ENCODE data around the gene PHETA1. TPM values are rescaled to one million over a fixed set of nuclear protein-coding genes. Genes with fewer than 3 reads are reported as not detected.

PHETA1 gene
- polyA plus RNA-seq, 1 of the 3 experiments (the other 2 are of a cell fraction) = 7.3 TPM

DNA sequence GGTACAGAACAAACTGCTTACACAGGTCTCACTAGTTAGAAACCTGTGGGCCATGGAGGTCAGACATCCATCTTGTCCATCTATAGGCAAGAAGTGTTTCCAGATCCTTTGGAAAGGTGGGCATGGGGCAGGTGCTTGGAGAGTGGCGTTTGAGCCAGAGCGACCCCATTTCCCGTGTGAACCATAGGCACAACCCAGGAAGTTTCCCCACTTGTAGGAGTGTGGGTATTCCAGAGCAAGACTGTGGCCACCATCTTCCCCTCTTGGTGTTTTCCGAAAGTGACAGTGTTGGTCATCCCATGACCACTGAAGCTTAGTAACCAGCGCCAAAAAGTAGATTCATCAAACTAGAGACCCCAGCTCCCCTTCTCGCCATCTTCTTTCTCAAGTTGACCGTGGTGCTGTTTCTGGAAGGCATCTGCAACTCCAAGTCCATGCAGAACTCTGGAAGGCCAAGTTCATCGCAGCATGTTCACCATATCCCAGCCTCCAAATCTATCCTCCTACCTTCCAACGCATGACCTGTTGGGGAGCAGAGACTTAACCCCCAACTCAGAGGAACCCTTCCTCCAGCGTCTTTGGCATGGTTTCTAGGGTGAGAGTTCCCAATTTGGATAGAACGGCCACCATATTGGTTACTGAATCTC lies 19.7 kb downstream of the PHETA1 start (continued):
- TF ChIP-seq YY1 (IDR thresholded peaks at IDR 0.05; ENCODE audit: low read depth) = no peak
- TF ChIP-seq, protein P1, sequence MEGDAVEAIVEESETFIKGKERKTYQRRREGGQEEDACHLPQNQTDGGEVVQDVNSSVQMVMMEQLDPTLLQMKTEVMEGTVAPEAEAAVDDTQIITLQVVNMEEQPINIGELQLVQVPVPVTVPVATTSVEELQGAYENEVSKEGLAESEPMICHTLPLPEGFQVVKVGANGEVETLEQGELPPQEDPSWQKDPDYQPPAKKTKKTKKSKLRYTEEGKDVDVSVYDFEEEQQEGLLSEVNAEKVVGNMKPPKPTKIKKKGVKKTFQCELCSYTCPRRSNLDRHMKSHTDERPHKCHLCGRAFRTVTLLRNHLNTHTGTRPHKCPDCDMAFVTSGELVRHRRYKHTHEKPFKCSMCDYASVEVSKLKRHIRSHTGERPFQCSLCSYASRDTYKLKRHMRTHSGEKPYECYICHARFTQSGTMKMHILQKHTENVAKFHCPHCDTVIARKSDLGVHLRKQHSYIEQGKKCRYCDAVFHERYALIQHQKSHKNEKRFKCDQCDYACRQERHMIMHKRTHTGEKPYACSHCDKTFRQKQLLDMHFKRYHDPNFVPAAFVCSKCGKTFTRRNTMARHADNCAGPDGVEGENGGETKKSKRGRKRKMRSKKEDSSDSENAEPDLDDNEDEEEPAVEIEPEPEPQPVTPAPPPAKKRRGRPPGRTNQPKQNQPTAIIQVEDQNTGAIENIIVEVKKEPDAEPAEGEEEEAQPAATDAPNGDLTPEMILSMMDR (IDR thresholded peaks at IDR 0.05) = no peak
- TF ChIP-seq CHD2 (IDR thresholded peaks at IDR 0.05; ENCODE audit: low read length, partially characterized antibody) = no peak
- TF ChIP-seq EZH2phosphoT487 (IDR thresholded peaks at IDR 0.05; ENCODE audit: borderline replicate concordance, low read depth) = no peak
- TF ChIP-seq FOXM1 (IDR thresholded peaks at IDR 0.05; ENCODE audit: low read depth) = no peak
- no peak for TF ChIP-seq EP300 (IDR thresholded peaks at IDR 0.05; ENCODE audit: borderline replicate concordance in 1 of 2, low read depth in 1 of 2, low read length in 1 of 2)
- TF ChIP-seq RAD21 (IDR thresholded peaks at IDR 0.05; ENCODE audit: low read length) = no peak
- TF ChIP-seq TAF1 (IDR thresholded peaks at IDR 0.05; ENCODE audit: borderline replicate concordance, low read depth, low read length) = no peak
- TF ChIP-seq POLR2AphosphoS5 (IDR thresholded peaks at IDR 0.05; ENCODE audit: low read depth, low read length) = no peak
- no peak for TF ChIP-seq TCF12 (IDR thresholded peaks at IDR 0.05)
- no peak for TF ChIP-seq NFIC (IDR thresholded peaks at IDR 0.05; ENCODE audit: borderline replicate concordance)
- TF ChIP-seq, protein P2, sequence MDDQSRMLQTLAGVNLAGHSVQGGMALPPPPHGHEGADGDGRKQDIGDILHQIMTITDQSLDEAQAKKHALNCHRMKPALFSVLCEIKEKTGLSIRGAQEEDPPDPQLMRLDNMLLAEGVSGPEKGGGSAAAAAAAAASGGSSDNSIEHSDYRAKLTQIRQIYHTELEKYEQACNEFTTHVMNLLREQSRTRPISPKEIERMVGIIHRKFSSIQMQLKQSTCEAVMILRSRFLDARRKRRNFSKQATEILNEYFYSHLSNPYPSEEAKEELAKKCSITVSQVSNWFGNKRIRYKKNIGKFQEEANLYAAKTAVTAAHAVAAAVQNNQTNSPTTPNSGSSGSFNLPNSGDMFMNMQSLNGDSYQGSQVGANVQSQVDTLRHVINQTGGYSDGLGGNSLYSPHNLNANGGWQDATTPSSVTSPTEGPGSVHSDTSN (IDR thresholded peaks at IDR 0.05) = no peak
- TF ChIP-seq JUND (IDR thresholded peaks at IDR 0.05) = no peak

DNA sequence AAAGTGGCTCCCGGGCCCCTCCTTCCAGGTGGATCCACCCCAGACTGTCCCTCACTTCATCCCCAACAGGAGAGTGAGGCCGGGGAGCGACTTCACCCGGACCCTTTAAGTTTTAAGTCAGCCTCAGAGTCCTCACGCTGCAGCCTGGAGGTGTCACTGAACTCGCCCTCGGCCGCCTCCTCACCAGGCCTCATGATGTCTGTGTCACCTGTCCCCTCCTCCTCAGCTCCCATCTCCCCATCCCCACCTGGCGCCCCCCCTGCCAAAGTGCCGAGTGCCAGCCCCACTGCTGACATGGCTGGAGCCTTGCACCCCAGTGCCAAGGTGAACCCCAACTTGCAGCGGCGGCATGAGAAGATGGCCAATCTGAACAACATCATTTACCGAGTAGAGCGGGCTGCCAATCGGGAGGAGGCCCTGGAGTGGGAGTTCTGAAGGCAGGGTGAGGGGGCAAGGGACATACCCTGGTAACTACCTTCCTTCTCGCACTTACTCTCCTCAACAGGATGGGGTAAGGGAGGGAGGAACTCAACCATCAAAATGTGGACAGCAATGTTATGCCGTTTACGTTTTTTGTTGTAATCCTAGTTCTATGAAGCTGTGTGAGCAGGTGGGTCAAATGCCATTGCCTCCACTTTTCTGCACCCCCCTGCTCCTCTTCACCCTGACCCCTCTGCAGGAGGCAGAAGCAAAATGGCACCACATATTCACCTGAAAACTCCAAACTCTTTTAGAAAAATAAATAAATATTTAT lies 20.8 kb downstream of the PHETA1 start:
- TF ChIP-seq TAF1 (IDR thresholded peaks at IDR 0.05; ENCODE audit: borderline replicate concordance, low read depth, low read length) (no peak), MEF2A (IDR thresholded peaks at IDR 0.05; ENCODE audit: borderline replicate concordance, low read depth) (no peak), TEAD4 (IDR thresholded peaks at IDR 0.05; ENCODE audit: borderline replicate concordance, insufficient read depth) (no peak), NRF1 (IDR thresholded peaks at IDR 0.05; ENCODE audit: low read depth, low read length) (no peak)
- TF ChIP-seq, protein P1 (IDR thresholded peaks at IDR 0.05) = no peak
- TF ChIP-seq, protein P3, sequence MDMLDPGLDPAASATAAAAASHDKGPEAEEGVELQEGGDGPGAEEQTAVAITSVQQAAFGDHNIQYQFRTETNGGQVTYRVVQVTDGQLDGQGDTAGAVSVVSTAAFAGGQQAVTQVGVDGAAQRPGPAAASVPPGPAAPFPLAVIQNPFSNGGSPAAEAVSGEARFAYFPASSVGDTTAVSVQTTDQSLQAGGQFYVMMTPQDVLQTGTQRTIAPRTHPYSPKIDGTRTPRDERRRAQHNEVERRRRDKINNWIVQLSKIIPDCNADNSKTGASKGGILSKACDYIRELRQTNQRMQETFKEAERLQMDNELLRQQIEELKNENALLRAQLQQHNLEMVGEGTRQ (IDR thresholded peaks at IDR 0.05; ENCODE audit: borderline replicate concordance, low read depth, low read length) = no peak
- H3K36me3 ChIP-seq (replicated peaks in 1 of 2; ENCODE audit: control insufficient read depth in 1 of 2, insufficient read depth in 2 of 2, low read length in 1 of 2) = no peaks in the 10 kb centered on the region
- H3K27ac ChIP-seq (ENCODE audit: low read depth in 2 of 2, low read length in 1 of 2) = no peak overlapping the region
- H2AFZ ChIP-seq (ENCODE audit: low read depth) = no peak overlapping the region
- H3K9ac ChIP-seq = no peak overlapping the region
- ChIA-PET CTCF (interaction anchor here (0.8 to 1.0 kb wide), 2 partner anchors 17 to 49 kb away, joined by 3 to 5 read pairs; no protein-coding TSS in a partner anchor), POLR2A (no interaction called here)
- no peaks in the 10 kb centered on the region for H3K9me3 ChIP-seq
- DNase-seq = no peak
- H3K4me3 ChIP-seq (ENCODE audit: low read depth in 2 of 2, low read length in 1 of 2) = no peak overlapping the region
- no peaks in the 10 kb centered on the region for H3K79me2 ChIP-seq (ENCODE audit: insufficient read depth)
- no peaks in the 10 kb centered on the region for H3K4me1 ChIP-seq (ENCODE audit: control insufficient read depth in 1 of 2, insufficient read depth in 2 of 2, low read depth in 1 of 2, low read length in 1 of 2)
- 74% methylated on average over 14 of the region's 18 CpGs for WGBS (ENCODE audit: low lambda C conversion rate)
- H3K4me2 ChIP-seq = no peak overlapping the region
- no peaks in the 10 kb centered on the region for H3K9me2 ChIP-seq
- H3F3A ChIP-seq (replicated peaks; ENCODE audit: insufficient read depth) = no peaks in the 10 kb centered on the region
- no peaks in the 10 kb centered on the region for H4K20me1 ChIP-seq (ENCODE audit: insufficient read depth)
- H3K27me3 ChIP-seq (ENCODE audit: insufficient read depth) = no peaks in the 10 kb centered on the region
